ENCODE data around the gene PDLIM1. TPM values are rescaled to one million over a fixed set of nuclear protein-coding genes. Genes with fewer than 3 reads are reported as not detected.

Gene PDLIM1
- total and polyA plus RNA-seq, 10 of the 15 experiments (the other 5 are each of a cell fraction or from before 2014, with no cell fraction given) = 95.7 to 714 (median 309) TPM

GRCh38 chr10:95241533-95241932 is 49.3 kb downstream of the PDLIM1 start:
- SMC1A ChIA-PET (ENCODE audit: uncharacterized antibody, unreplicated experiment) = no interaction called here
- H2AFZ ChIP-seq (ENCODE audit: control insufficient read depth, low read depth, low read length) = no peak overlapping the region
- H4K20me1 ChIP-seq (ENCODE audit: control insufficient read depth, insufficient read depth) = peaks cover 3% of the 10 kb centered on the region; the same call in 1 of the 2 replicates
- no TSS peak for BruUV-seq (replicated peaks)
- DNase-seq (ENCODE audit: low read depth, low spot score) (no peak), FAIRE-seq (no peak), ATAC-seq (no peak)
- H3K27ac ChIP-seq (ENCODE audit: control insufficient read depth, insufficient read depth) = no peak overlapping the region
- peaks cover 19% of the 10 kb centered on the region for H3K79me2 ChIP-seq (ENCODE audit: control insufficient read depth, insufficient read depth, low read length)
- H3K9ac ChIP-seq (ENCODE audit: control insufficient read depth, insufficient read depth, low read length) = no peak overlapping the region
- RAD21 ChIA-PET (ENCODE audit: unreplicated experiment) = interaction anchor here (0.8 to 1.1 kb wide), 2 partner anchors 47 to 53 kb away, joined by 3 read pairs; no protein-coding TSS in a partner anchor
- 99% methylated on average over 4 of the region's 4 CpGs for WGBS (ENCODE audit: insufficient coverage, insufficient replicate concordance, low lambda C conversion rate, missing lambda C conversion rate)
- H3K27me3 ChIP-seq (replicated peaks in 1 of 2; ENCODE audit: control insufficient read depth in 2 of 2, insufficient read depth in 2 of 2, low read length in 1 of 2) = no peaks in the 10 kb centered on the region
- intact Hi-C loops (cut with micrococcal nuclease; ENCODE audit: unreplicated experiment) = loop anchor here (10.0 kb wide), 1 partner anchor 607 kb away; no protein-coding TSS in a partner anchor
- H3K4me3 ChIP-seq = no peak overlapping the region
- H3K9me3 ChIP-seq (replicated peaks; ENCODE audit: control insufficient read depth, insufficient read depth, low read length) = no peaks in the 10 kb centered on the region
- peaks cover 41 to 63% of the 10 kb centered on the region in 2 experiments for H3K36me3 ChIP-seq (ENCODE audit: control insufficient read depth in 2 of 2, insufficient read depth in 2 of 2, low read length in 1 of 2)
- in situ Hi-C loops (cut with MboI) = loop anchor here (5.0 kb wide), 1 partner anchor 109 kb away; no protein-coding TSS in a partner anchor
- TF ChIP-seq SIX5 (IDR thresholded peaks at IDR 0.05; ENCODE audit: low read depth, low read length, severe bottlenecking) (no peak), JUND (IDR thresholded peaks at IDR 0.05; ENCODE audit: low read depth, low read length) (no peak), NFXL1 (IDR thresholded peaks at IDR 0.05; ENCODE audit: borderline replicate concordance) (no peak), ATF3 (IDR thresholded peaks at IDR 0.05; ENCODE audit: borderline replicate concordance, extremely low read depth, low read depth, low read length) (no peak), RB1 (IDR thresholded peaks at IDR 0.05; ENCODE audit: borderline replicate concordance) (no peak), SMAD1 (IDR thresholded peaks at IDR 0.05; ENCODE audit: low read depth, partially characterized antibody) (no peak), EGR1 (IDR thresholded peaks at IDR 0.05; ENCODE audit: borderline replicate concordance in 1 of 2, low read depth in 2 of 2, low read length in 2 of 2) (no peak), TBL1XR1 (IDR thresholded peaks at IDR 0.05; ENCODE audit: low read depth, low read length) (no peak), CHD1 (IDR thresholded peaks at IDR 0.05; ENCODE audit: low read depth, low read length) (no peak), CHD4 (IDR thresholded peaks at IDR 0.05) (no peak), MAX (IDR thresholded peaks at IDR 0.05; ENCODE audit: low read depth, low read length) (no peak), ELK1 (IDR thresholded peaks at IDR 0.05; ENCODE audit: low read depth, low read length) (no peak)
- POLR2A ChIA-PET = no interaction called here
- no peak overlapping the region for H3K4me2 ChIP-seq (ENCODE audit: control insufficient read depth, insufficient read depth)
- H3K4me1 ChIP-seq (ENCODE audit: control insufficient read depth, insufficient read depth, low read length) = peaks cover 36% of the 10 kb centered on the region
- CTCF ChIA-PET = interaction anchor here (0.9 to 1.6 kb wide), 4 partner anchors 56 to 278 kb away, joined by 3 to 4 read pairs (median 4); no protein-coding TSS in a partner anchor

Data from GM12878 (cell line).